ENCODE data around the gene ITIH1. TPM values are rescaled to one million over a fixed set of nuclear protein-coding genes. Genes with fewer than 3 reads are reported as not detected.

The ITIH1 gene
- total RNA-seq, 1 donor from 2014 or later: not detected

GRCh38 chr3:52774066-52774713 lies 3.2 kb upstream of the ITIH1 start:
- DNase-seq (ENCODE audit: low spot score): peak; percentile 39

- peak; percentile 43 for DNase-seq (ENCODE audit: low spot score)
These were observed 2.2 kb upstream of the ITIH1 start for GRCh38 chr3:52774901-52775864.

- DNase-seq (ENCODE audit: low spot score): no peak
These were observed 1.5 kb upstream of the ITIH1 start for GRCh38 chr3:52775877-52776276.

GRCh38 chr3:52776486-52776885 lies 913 bp upstream of the ITIH1 start:
- peak; percentile 29 for DNase-seq (ENCODE audit: low spot score)

- DNase-seq (ENCODE audit: low spot score): peak; percentile 19
These were observed 783 bp downstream of the ITIH1 start for GRCh38 chr3:52777959-52778805.

GRCh38 chr3:52779011-52779836 lies 1.8 kb downstream of the ITIH1 start:
- DNase-seq (ENCODE audit: low spot score): peak; percentile 40

- DNase-seq (ENCODE audit: low spot score): no peak
These were observed 2.6 kb downstream of the ITIH1 start for GRCh38 chr3:52779837-52780585.

- DNase-seq (ENCODE audit: low spot score): no peak
These were observed 4.3 kb downstream of the ITIH1 start for GRCh38 chr3:52781741-52782140.

- DNase-seq (ENCODE audit: low spot score): no peak
These were observed 5.2 kb downstream of the ITIH1 start for GRCh38 chr3:52782412-52783210.

- no peak for DNase-seq (ENCODE audit: low spot score)
These were observed 5.8 kb downstream of the ITIH1 start for GRCh38 chr3:52783211-52783555.

GRCh38 chr3:52784021-52784621 lies 6.7 kb downstream of the ITIH1 start:
- DNase-seq (ENCODE audit: low spot score): no peak

GRCh38 chr3:52784931-52785590 lies 7.7 kb downstream of the ITIH1 start:
- DNase-seq (ENCODE audit: low spot score): no peak

- no peak for DNase-seq (ENCODE audit: low spot score)
These were observed 9.2 kb downstream of the ITIH1 start for GRCh38 chr3:52786330-52787215.

GRCh38 chr3:52787246-52787645 lies 9.8 kb downstream of the ITIH1 start:
- DNase-seq (ENCODE audit: low spot score): no peak

GRCh38 chr3:52787672-52788625 lies 10.6 kb downstream of the ITIH1 start:
- DNase-seq (ENCODE audit: low spot score): no peak
